T-helper 9 cell (primary cell): ENCODE results near the gene RBM26.

Source experiments
- DNase-seq: peaks from one replicate; pipeline ENCODE4 v3.0.0-alpha.2; 2020
- total RNA-seq, 2 donors: gene quantifications; one replicate each; lab custom pipeline; 2026; lab: John Stamatoyannopoulos, UW

The RBM26 gene, protein sequence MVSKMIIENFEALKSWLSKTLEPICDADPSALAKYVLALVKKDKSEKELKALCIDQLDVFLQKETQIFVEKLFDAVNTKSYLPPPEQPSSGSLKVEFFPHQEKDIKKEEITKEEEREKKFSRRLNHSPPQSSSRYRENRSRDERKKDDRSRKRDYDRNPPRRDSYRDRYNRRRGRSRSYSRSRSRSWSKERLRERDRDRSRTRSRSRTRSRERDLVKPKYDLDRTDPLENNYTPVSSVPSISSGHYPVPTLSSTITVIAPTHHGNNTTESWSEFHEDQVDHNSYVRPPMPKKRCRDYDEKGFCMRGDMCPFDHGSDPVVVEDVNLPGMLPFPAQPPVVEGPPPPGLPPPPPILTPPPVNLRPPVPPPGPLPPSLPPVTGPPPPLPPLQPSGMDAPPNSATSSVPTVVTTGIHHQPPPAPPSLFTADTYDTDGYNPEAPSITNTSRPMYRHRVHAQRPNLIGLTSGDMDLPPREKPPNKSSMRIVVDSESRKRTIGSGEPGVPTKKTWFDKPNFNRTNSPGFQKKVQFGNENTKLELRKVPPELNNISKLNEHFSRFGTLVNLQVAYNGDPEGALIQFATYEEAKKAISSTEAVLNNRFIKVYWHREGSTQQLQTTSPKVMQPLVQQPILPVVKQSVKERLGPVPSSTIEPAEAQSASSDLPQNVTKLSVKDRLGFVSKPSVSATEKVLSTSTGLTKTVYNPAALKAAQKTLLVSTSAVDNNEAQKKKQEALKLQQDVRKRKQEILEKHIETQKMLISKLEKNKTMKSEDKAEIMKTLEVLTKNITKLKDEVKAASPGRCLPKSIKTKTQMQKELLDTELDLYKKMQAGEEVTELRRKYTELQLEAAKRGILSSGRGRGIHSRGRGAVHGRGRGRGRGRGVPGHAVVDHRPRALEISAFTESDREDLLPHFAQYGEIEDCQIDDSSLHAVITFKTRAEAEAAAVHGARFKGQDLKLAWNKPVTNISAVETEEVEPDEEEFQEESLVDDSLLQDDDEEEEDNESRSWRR
- total RNA-seq, result 123 to 128 reads per million in 2 donors

DNA sequence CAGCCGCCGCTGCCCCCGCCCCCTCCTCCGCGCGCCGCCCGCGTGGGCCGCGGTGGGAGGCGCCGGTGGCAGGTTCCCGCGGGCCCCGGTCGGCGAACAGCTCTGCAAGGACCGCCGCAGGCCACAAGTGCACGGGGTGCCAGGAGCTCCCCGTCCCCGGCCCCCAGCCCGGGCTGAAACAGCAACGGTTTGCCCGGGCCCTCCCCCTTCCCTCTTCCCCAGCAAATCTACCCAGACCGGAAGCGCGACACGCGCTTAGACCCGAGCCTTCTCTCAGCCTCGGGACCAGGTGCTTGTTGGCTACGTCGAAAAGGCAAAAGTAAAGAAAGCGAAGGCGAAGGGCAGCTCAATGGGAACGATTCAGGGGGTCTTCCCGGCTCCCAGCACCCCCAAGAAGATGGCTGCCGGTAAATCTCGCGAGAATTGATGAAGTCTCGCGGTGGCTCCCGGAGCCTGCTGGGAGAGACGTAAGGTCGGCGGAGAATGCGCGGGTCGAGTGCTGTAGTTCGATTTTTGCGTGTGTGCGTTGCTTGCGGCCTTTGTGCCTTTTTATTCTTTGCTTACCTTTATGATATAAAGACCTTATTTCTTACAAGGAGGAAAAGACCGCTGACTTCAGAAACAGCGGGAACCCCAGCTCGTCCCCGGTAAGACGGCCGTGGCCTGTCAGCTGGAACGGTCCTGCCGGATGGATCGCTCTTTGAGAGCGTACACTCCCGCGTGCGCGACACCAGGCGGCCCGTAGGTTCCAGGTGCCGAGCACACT, at the start of gene RBM26:
RBM26 (minus strand) TSS at position 425 of the 766 bp plus-strand sequence. CDS start 481 bp downstream, outside the sequence.
- DNase-seq, result peak; percentile 92

DNA sequence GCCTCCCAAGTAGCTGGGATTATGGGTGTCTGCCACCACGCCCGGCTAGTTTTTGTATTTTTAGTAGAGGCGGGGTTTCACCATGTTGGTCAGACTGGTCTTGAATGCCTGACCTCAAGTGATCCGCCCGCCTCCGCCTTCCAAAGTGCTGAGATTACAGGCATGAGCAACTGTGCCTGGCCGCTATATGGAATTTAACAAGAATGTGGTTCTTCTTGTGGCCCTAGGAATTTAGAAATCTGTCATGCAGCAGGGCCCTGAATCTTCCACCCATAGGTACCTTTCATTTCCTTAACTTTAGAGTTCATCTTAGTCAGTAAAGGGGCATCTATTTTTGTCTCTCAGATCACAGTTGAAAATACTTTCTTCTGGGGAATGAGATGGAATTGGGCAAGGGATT, 49.3 kb upstream of the RBM26 start:
- DNase-seq, result no peak

DNA sequence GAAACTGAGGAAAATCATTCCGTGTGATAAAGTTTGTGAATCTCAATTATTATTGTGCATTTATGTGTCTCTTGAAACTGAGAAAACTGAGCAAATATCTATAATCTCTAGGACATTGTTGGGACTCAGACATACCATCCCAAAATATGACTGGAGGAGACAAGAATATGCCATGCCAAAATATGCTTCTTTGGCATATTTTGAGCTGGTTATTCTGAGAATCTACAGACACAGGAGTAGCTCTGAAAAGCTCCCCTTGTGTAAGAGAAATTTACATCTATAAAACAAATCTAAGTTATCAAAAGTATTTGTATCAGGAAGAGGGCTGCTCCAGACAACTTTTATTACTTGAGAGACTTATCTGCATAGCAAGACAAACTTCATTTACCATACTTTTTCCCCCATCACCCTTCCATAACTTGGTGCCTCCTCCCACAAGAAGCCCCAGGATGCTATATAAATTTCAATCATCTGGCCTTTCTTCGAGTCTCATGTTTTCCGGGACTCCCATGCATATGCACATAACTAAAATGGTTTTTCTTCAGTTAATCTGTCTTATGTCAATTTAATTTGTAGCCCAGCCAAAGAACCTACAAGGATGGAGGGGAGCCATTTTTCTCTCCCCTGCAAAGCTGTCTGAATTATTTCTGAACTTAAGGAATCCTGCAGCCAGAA, 46.3 kb upstream of the RBM26 start:
- no peak for DNase-seq

DNA sequence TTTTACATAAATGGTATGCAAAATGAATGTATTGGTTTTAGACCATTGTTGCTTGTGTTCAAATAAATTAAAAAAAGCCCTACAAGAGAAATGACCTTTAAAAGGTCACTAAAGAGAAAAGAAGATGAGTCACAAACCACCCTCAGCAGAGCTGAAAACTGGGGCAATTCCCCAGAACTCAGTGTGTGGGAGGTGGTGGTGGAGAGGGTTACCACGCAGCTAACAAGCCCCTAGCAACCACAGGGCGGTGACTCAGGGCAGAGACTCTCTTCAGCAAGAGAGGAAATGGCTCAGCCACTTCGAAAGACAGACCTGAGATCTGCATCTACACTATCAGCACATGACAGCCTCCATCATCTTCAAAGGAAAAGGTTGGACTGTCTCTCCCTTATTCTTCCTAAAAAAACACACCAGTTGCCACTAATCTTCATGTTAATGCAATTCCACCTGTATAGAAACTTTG, 45.5 kb upstream of the RBM26 start:
- DNase-seq, result peak; percentile 64

DNA sequence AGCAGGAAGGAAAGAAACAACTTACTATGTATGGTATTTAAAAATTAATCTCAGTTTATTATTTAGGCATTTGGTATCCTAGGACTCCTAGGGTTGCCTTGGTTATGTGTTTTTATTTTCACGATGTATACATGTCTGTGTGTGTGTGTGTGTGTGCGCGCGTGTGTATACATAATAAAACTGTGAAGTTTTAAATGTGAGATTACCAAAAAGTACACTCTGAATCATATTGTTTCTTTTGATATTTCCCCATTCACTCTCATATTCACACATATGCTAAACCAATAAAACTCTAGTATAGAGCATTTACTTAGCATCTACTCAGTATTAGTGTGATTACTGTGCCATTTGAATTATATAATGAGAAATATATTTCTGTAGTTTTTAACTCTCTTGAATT, 44.1 kb upstream of the RBM26 start:
- no peak for DNase-seq

DNA sequence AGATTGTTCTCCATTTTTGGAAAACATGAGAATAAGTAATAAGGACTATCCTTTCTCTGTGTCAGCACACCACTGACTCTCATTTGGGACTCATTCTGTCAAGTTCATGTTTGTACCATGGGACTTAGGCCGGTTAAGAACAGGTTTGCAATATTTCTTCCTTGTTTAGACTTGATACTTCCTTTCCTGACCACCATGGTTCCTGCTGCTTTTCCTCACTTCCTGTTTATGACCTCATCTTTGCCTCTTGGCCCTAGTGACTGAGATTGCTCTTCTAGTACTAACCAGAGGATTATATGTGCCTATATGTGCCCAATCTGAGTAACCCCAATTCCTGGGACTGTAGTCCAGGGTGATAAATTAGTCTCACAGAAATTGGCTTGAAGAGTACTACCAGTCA, 42.4 kb upstream of the RBM26 start:
- DNase-seq, result no peak

DNA sequence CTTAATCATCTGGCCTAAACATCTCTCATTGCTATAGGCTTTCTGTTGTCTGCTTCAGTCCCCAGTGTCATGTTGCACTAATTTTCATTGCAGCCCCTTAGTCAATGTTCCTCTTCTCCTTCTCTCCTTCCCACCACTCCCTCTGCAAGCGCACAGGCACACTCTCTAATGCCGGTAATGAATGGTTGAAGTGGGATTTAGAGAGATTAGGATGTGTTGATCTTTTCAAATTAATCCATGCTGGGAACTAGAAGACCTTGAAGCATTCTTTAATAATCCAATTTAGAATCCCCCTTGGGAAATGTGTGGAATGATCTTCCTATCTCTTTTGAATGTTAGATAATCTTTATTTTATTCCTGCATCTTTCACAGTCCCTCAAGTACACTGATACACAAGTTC, 41.7 kb upstream of the RBM26 start:
- no peak for DNase-seq

DNA sequence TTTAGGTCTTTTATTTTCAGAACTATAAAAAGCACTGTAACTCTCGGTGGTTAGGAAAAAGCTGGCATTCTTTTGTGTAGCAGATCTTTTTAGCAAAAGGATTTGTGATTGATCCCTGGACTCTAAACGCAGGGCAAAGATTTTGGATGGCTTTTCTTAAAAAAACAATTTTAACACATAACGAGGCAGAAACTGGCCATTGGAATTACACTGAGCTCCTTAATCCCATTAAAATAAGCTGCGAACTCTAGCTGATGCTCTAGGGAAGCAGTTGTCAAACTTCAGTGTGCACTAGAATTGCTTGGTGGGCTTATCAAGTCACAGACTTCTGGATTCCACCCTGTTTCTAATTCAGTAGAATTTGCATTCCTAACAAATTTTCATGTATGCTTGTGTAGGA, 41.1 kb upstream of the RBM26 start:
- DNase-seq, result no peak

DNA sequence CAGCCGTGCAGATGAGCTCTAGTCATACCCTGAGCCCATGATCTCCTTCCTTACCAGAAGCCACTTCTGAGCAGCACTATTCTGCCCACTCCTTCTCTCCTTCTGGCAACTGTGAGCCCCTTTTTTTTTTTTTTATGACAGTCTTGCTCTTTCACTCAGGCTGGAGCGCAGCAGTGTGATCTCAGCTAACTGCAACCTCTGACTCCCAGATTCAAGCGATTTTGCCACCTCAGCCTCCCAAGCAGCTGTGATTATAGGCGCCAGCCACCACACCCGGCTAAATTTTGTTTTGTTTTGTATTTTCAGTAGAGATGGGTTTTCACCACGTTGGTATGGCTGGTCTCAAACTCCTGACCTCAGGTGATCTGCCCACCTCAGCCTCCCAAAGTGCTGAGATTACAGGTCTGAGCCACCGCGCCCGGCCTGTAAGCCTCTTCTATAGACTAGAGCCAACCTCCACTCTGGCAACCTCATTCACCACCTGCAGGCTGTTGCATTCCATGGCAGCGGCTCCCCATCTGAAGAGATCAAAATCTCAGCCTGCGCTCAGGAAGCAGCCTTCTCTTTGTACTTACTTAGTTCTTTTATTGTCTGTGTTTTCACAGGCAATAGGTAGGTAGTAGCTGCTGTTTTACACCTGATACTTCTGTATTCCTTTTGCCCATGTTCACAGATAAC, 40.1 kb upstream of the RBM26 start:
- no peak for DNase-seq

DNA sequence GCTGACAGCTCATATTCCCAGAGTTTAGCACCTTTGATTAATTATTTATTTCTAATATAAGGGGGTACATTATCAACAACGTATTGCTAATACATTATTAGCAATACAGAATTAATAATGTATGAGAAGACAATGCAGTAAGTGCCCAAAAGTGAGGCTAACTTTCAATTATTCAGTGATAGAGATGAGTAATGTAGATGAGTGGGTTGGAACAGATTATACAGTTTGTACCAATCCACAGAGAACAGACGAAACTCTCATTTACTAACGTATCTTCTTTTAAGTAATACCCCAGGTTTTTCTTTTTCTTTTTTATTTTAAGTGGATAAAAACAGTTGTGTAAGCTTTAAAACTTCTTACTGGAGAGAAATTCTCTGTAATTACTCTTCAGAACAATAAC, 36.7 kb upstream of the RBM26 start:
- DNase-seq, result no peak

DNA sequence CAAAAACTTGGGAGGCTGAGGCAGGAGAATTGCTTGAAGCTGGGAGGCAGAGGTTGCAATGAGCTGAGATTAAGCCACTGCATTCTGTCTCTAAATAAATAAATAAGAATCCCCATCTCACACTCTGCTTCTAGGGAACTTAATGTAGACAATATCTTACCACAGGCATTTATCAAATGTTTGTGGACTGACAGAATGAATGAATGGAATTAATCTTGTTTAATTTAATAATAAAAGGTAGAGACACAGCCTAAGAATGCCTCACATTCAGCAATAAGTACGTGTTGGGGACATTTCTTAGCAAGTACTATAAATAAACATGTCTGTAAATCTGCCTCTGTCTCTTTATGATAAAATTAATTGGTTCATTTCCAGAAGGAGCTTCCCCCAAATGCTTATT, 36.2 kb upstream of the RBM26 start:
- no peak for DNase-seq

DNA sequence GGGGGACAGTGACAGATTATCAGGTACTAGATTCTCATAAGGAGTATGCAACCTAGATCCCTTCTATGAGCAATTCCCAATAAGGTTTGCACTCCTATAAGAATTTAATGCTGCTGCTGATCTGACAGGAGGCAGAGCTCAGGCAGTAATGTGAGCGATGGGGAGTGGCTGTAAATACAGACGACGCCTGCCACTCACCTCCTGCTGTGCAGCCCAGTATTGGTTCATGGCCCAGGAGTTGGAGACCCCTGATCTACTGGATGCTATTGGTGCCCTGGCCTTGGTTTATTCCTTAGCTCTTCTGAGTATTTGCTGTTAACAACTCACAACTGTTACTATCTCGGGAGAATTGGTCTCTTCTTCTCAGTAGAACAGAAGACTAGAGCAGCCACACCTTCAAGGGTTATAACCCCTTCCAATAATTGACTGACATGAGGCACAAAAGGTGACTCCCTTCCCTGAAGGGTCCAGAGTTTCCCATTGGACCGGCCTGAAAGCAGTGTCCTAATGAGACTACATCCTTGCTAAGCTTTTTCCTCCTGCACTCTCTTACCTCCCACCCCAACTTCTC, 35.0 kb upstream of the RBM26 start:
- DNase-seq, result no peak

DNA sequence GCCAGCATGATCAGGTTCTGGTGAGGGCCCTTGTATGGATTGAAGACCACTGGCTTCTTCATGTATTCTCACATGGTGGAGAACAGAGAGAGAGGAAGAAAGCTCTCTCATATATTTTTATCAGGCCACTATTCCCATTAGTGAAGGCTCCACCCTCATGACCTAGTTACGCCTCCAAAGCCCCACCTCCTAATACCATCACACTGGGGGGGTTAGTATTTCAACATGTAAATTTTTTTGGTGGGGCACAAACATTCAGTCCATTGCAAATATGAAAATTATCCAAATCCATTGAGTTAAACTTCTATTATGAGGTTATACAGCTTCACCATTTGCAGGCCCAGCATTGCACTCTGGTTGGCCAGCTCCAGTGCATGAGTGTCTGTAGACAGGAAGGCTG, 33.2 kb upstream of the RBM26 start:
- no peak for DNase-seq

DNA sequence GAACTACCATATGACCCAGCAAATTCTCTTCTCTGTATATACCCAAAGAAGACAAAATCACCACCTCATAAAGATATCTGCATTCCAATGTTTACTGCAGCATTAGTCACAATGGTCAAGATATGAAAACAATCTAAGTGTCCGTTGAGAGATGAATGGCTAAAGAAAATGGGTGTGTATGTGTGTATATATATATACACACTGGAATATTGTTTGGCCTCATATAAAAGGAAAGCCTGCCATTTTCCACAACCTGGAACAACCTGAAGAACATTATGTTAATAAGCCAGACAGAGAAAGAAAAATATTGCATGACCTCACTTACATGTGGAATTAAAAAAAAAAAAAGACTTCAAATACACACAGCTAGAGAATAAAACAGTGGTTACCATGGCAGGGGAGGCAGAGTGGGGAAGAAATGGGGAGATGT, 29.5 kb upstream of the RBM26 start:
- no peak for DNase-seq

DNA sequence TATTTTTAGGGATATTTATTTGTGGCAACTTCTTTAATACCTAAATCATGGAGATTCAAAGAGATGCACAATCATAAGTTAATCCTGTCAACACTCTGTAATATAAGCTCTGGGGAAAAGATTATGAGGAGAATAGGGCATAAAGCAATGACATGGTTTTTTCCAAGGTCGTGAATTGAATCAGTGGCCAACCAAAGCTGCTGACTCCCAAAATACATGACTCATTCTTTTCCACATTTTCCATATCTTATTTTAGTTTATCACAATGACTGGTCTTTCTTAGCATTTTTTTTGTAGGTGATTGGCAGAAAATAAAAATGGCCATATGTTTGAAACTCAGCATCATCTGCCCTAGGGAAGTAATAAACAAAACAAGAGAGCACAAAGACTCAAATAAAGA, 28.5 kb upstream of the RBM26 start:
- DNase-seq, result no peak

DNA sequence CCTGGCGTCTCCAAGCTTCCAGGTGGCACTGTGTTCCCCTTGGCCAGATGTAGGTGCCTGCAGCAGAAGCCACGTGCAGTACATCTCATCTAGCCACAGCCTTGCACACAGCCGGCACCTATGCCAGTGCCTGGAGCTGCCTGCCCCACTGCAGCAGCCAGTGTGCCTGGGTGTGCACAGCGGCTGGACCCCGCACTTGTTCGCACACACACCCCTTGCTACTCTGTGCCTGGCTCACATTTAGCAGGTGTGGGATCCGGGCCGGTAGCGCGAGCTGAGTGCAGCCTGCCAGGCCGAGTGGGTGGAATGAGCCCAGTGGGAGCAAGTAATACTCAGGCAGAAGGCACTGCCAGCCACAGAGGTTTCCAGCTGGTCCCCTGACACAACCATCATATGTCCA, 26.9 kb upstream of the RBM26 start:
- no peak for DNase-seq

DNA sequence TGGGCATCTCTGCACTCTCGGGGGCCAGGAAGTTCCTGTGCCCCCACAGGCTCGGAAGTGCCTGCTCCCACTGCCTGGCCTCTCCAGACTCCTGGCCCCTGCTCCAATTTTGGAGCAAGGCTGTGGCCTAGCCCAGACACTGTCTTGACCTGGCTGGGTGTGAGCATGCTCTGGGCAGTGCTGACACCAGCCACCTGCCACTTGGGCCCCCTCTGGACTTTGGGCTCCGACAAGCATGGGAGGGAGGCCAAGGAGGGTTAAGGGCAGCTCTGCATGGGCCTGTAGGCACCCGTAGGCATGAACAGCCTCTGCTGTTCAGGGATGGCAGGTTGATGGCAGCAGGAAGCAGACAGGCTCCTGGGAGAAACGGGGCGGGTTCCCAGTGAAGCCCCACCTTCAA, 26.0 kb upstream of the RBM26 start:
- DNase-seq, result no peak

DNA sequence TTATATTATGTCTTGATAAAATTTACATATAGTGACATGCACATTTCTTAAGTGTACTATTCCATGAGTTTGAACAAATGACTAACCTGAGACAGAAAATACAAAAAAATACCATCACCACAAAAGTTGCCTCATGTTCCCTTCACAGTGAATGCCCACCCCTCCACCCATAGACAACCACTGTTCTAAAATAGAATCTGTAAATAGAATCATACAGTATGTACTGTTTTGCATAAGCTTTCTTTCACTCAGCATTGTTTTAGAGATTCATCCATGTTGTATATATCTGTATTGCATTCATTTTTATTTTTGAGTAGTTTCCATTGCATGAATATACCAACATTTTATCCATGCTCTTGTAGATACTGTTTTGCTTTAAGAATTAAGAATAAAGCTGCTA, 23.3 kb upstream of the RBM26 start:
- DNase-seq, result no peak

DNA sequence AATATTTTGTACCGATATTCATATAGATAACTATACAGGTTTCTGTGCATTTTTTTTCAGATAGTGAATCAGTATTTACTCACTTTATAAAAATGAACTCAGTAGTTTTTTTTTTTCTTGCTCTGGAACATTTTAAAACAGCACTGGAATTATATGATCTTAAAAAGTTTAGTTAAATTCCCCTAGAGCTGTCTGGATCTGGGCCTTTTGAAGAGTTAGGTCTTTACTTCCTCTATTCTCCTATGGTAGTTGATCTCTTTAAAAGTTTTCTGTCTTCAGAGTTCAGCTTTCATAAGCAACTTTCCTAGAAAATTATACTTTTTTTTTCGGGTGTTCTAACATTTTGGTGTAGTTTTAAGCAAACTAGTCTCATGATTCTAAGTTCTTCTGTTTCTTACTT, 21.8 kb upstream of the RBM26 start:
- no peak for DNase-seq

DNA sequence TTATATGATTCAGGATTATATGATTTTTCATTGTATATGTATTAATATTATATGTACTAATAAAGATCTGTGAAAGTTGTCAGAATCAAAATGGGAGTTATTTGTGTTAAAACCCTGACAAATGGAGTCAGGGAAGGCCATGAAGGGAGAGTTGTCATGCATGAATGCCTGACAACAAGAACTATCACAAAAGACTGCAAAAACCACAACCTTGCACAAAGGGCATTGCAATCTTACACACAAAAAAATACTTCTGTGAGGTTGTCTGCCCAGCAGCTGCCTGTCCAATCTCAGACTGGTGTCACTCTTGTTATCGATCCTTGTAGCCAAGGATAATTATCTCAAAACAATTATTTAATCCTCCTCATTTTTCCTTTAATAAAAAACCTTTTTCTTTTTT, 21.2 kb upstream of the RBM26 start:
- DNase-seq, result no peak
